Fibroblast of lung (primary cell): ENCODE results near the gene PLXNA2. TPM values are rescaled to one million over a fixed set of nuclear protein-coding genes. Genes with fewer than 3 reads are reported as not detected.

Experiments used
- DNase-seq, 2 donors: peaks; one replicate each; pipeline versions ENCODE4 v3.0.0 to v3.0.0-alpha.2; 2010; ENCODE audit warnings: low read depth in 2 of 2
- H2AFZ ChIP-seq: 2 replicates; pipeline ENCODE4 v1.5.1; 2012; ENCODE audit warnings: low read length, control low read depth, inconsistent platforms
- H3K27ac ChIP-seq: 2 replicates; pipeline ENCODE4 v1.5.1; 2011; ENCODE audit warnings: low read length, control low read depth; ENCODE audit not compliant: insufficient read depth
- H3K27me3 ChIP-seq: 2 replicates; pipeline ENCODE4 v1.5.1; 2011; ENCODE audit warnings: mild to moderate bottlenecking, low read length; ENCODE audit not compliant: control insufficient read depth, insufficient read depth
- H3K36me3 ChIP-seq: 2 replicates; pipeline ENCODE4 v1.5.1; 2011; ENCODE audit warnings: low read length; ENCODE audit not compliant: control insufficient read depth, insufficient read depth
- H3K4me1 ChIP-seq: 2 replicates; pipeline ENCODE4 v1.5.1; 2011; ENCODE audit warnings: low read length; ENCODE audit not compliant: control insufficient read depth, insufficient read depth; ENCODE audit errors: extremely low read depth
- H3K4me2 ChIP-seq: 2 replicates; pipeline ENCODE4 v1.5.1; 2011; ENCODE audit warnings: low read length, control low read depth; ENCODE audit not compliant: insufficient read depth; ENCODE audit errors: extremely low read depth
- H3K4me3 ChIP-seq, 4 experiments: fragments of 200-600 bp in 1 of 4; sonication (generic) in 1 of 4; replicated peaks in 1 of 4; 2 replicates each; pipeline ENCODE4 v1.5.1; 2011 to 2016; ENCODE audit warnings: low read length in 4 of 4, low read depth in 3 of 4, mild to moderate bottlenecking in 3 of 4, control low read depth in 2 of 4, inconsistent platforms in 1 of 4, mixed read lengths in 1 of 4; ENCODE audit not compliant: insufficient read depth in 1 of 4; ENCODE audit errors: control extremely low read depth in 1 of 4
- H3K79me2 ChIP-seq: 2 replicates; pipeline ENCODE4 v1.5.1; 2012; ENCODE audit warnings: mild to moderate bottlenecking, low read length, inconsistent platforms; ENCODE audit not compliant: control insufficient read depth, insufficient read depth
- H3K9ac ChIP-seq: 2 replicates; pipeline ENCODE4 v1.5.1; 2011; ENCODE audit warnings: mild to moderate bottlenecking, low read length, control low read depth; ENCODE audit not compliant: insufficient read depth
- H3K9me3 ChIP-seq: 2 replicates; pipeline ENCODE4 v1.5.1; 2012; ENCODE audit warnings: low read depth, low read length; ENCODE audit not compliant: control insufficient read depth, insufficient read depth
- H4K20me1 ChIP-seq: 2 replicates; pipeline ENCODE4 v1.5.1; 2011; ENCODE audit warnings: low read length; ENCODE audit not compliant: control insufficient read depth, insufficient read depth; ENCODE audit errors: extremely low read depth
- CTCF ChIP-seq, 2 donors: IDR thresholded peaks in 1 of 2; conservative IDR thresholded peaks in 1 of 2; 1 replicate in 1 of 2; 2 replicates in 1 of 2; pipeline ENCODE4 v1.5.1; 2011 to 2012; ENCODE audit warnings: low read length in 2 of 2, control low read depth in 1 of 2, inconsistent platforms in 1 of 2, low read depth in 1 of 2, mild to moderate bottlenecking in 1 of 2
- EZH2 ChIP-seq: IDR thresholded peaks from 2 replicates; pipeline ENCODE4 v1.5.1; 2012; ENCODE audit warnings: low read length, control low read depth, mild to moderate bottlenecking; ENCODE audit errors: missing control alignments
- polyA plus RNA-seq, 2 donors: library from polyadenylated mRNA; depleted of rRNA in 1 of 2; stranded (reverse) in 1 of 2; unstranded in 1 of 2; fragments of >200 nt; gene quantifications; 2 replicates each; pipeline ENCODE4 v1.2.1, GENCODE V29; 2011 to 2012; ENCODE audit warnings: missing spikeins in 1 of 2
- total RNA-seq: library from RNA; depleted of rRNA; stranded (reverse); fragments of >200 nt; gene quantifications from 2 replicates; pipeline ENCODE4 v1.2.1, GENCODE V29; 2014

PLXNA2 gene
- total and polyA plus RNA-seq, 2 donors (not counting 1 experiment from before 2014, with no cell fraction given), result 0.43 to 2.0 TPM

GRCh38 chr1:208019257-208019656, 224.9 kb downstream of the PLXNA2 start:
- H3K9me3 ChIP-seq, result no peaks in the 10 kb centered on the region
- no peak overlapping the region for H3K27ac ChIP-seq
- peaks cover 6% of the 10 kb centered on the region for H3K27me3 ChIP-seq
- no peaks in the 10 kb centered on the region for H3K36me3 ChIP-seq
- no peak overlapping the region for H2AFZ ChIP-seq
- no peak overlapping the region for H3K4me3 ChIP-seq
- no peak for DNase-seq
- no peaks in the 10 kb centered on the region for H3K79me2 ChIP-seq
- H4K20me1 ChIP-seq, result no peaks in the 10 kb centered on the region
- no peak overlapping the region for H3K4me2 ChIP-seq
- no peaks in the 10 kb centered on the region for H3K4me1 ChIP-seq
- no peak overlapping the region for H3K9ac ChIP-seq
- TF ChIP-seq EZH2 (no peak), CTCF (conservative IDR thresholded peaks at IDR 0.05 in 1 of 2, IDR thresholded peaks at IDR 0.05 in 1 of 2; ENCODE audit: low read depth in 1 of 2, low read length in 2 of 2) (no peak)

DNA sequence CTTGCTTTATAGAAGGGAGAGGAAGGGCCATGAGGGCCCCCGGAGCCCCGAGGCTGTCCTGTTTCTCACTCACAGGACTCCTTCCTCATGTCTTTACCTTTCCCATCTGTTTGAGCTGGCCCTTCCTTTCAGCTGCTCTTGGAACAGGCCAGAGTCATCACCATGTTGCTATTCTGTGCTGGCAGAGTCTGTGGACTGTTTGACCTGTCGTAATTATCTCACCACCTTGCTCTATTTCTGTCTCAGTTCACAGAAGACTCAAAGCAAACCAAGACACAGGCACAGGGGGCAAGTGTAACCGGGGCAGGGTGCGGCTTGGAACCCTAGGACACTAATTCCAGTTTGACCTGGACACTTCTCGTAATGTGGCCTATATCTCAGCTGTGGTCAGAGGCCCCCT, 228.9 kb downstream of the PLXNA2 start:
- TF ChIP-seq CTCF (conservative IDR thresholded peaks at IDR 0.05 in 1 of 2, IDR thresholded peaks at IDR 0.05 in 1 of 2; ENCODE audit: low read depth in 1 of 2, low read length in 2 of 2), result no peak
- TF ChIP-seq EZH2, result no peak
- Histone ChIP-seq H3K4me3 (no peak overlapping the region), H3K4me1 (no peaks in the 10 kb centered on the region), H2AFZ (no peak overlapping the region), H3K9ac (no peak overlapping the region), H3K4me2 (no peak overlapping the region), H4K20me1 (no peaks in the 10 kb centered on the region), H3K9me3 (no peaks in the 10 kb centered on the region), H3K27ac (no peak overlapping the region), H3K79me2 (no peaks in the 10 kb centered on the region), H3K36me3 (no peaks in the 10 kb centered on the region), H3K27me3 (peaks cover 4% of the 10 kb centered on the region)
- no peak for DNase-seq

- TF ChIP-seq CTCF (conservative IDR thresholded peaks at IDR 0.05 in 1 of 2, IDR thresholded peaks at IDR 0.05 in 1 of 2; ENCODE audit: low read depth in 1 of 2, low read length in 2 of 2) (no peak), EZH2 (no peak)
- H3K27me3 ChIP-seq, result peaks cover 3% of the 10 kb centered on the region
Observed at GRCh38 chr1:208013210-208013609, 231.0 kb downstream of the PLXNA2 start.

More at GRCh38 chr1:208013210-208013609, 231.0 kb downstream of the PLXNA2 start:
- Histone ChIP-seq H3K4me1 (no peaks in the 10 kb centered on the region), H3K4me3 (no peak overlapping the region), H4K20me1 (no peaks in the 10 kb centered on the region), H3K36me3 (no peaks in the 10 kb centered on the region), H3K79me2 (no peaks in the 10 kb centered on the region), H3K4me2 (no peak overlapping the region), H3K27ac (no peak overlapping the region), H3K9ac (no peak overlapping the region), H3K9me3 (no peaks in the 10 kb centered on the region), H2AFZ (no peak overlapping the region)
- DNase-seq, result no peak
